HG03039 (cell line): Measurements from ENCODE around the gene STRIP1.

Experiments
- ATAC-seq: cut with Tn5 transposase; IDR thresholded peaks from one replicate; pipeline ENCODE4 v1.9.1; 2021; ENCODE audit warnings: mild to moderate bottlenecking, moderate library complexity; ENCODE audit not compliant: unreplicated experiment

Gene STRIP1

DNA sequence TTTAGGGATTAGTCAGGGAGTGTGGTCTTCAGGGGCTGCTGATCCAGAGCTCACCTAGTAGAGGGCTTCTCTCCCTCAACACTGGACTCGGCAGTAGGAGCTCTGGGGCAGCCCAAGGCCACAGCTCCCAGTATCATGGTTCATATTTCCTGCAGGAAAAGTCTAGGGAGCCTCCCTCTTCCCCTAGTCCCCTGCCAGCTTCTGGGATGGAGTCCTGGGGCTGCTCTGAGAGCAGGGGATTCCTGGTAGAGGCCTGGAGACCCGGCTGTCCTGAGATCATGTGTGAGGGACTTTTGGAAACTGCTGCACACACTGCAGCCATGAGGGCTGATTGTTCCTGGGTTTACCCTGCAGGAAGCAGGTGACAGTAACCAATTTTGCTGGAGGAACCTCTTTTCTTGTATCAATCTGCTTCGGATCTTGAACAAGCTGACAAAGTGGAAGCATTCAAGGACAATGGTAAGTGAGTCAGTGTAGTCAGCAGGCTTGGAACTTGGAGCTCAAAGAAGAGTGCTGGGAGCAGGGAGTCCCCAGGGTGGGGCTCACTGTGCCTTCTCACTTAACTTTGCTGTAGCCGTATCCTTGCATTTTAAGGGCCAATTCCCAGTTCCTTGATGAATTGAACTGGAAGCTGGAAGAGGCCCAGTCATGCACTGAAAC is 16.3 kb downstream of the STRIP1 start:
- ATAC-seq, result no peak

DNA sequence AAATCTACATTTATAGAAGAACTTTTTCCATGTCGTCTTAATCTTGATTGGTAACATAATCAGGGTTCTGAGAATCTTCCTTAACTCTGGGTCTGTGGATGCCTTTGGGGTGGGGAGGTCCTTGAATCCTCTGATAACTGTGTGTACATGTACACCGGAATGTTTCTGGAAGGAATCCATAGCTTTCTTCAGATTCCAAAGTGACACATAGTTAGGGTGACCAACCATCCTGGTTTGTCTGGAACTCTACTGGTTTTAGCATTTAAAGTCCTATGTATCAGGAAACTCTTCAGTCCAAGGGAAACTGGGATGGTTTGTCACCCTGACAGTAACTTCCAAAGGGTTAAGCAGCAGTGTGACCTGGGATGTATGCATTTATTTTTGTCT is 16.8 kb downstream of the STRIP1 start:
- no peak for ATAC-seq

DNA sequence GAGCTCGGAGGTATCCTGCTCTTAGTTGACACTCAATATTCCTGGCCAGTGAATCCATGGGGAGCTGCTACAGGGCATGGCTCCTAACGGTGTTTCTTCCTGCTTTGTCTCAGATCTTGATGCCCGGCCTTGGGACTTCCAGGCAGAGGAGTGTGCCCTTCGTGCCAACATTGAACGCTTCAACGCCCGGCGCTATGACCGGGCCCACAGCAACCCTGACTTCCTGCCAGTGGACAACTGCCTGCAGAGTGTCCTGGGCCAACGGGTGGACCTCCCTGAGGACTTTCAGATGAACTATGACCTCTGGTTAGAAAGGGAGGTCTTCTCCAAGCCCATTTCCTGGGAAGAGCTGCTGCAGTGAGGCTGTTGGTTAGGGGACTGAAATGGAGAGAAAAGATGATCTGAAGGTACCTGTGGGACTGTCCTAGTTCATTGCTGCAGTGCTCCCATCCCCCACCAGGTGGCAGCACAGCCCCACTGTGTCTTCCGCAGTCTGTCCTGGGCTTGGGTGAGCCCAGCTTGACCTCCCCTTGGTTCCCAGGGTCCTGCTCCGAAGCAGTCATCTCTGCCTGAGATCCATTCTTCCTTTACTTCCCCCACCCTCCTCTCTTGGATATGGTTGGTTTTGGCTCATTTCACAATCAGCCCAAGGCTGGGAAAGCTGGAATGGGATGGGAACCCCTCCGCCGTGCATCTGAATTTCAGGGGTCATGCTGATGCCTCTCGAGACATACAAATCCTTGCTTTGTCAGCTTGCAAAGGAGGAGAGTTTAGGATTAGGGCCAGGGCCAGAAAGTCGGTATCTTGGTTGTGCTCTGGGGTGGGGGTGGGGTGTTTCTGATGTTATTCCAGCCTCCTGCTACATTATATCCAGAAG is 19.4 kb downstream of the STRIP1 start:
- ATAC-seq, result no peak

DNA sequence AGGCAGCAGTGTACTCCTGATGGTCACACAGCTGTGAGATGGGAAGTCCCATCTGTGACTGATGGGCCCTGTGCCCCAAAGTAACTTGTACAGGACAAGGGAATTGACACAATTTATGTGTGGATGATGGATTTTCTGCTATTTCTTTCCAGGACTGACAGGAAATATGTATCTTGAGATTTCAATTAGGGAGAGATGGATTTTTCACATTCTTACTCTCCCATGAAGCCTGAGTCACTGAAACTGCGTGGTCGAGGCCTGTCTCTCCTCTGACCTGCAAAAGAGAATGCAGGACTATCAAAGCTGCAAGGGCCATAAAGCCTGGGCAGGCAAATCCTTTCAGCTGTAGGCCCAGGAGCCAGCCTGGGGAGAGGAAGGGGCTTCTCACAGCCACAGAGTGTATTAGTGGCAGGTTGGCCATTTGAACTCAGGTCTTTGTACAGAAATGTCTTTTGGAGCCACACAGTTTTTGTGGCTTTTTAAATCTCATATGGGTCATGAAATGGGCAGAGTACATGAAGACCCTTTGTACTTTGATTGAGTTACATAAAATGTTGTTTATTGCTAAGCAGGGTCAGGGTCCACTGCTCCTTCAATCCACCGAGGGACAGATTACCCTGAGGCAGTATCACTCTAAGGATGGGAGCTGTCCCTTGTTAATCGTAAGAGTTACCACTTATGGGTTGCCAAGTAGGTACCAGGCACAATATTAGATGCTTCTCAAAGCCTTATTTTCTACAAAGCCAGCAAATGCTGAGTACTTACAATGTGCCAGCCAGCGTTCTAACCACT is 21.3 kb downstream of the STRIP1 start:
- ATAC-seq, result no peak

DNA sequence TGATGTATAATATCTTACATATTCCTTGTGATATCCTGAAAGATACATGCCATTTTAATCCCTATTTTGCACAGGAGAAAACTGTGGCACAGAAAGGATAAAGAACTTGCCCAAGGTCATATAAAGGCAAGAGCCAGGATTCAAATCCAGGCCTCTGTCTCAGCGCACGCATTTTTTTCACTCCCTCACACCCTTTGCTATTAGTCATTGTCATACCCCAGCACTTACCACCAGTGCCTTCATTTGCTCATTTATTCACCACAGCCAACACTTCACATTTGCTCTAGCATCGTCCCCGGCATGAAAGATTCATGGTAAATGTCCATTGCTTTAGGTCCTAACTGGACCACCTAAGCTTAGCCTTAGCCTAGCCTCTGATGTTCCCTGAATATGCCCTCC is 21.9 kb downstream of the STRIP1 start:
- no peak for ATAC-seq

DNA sequence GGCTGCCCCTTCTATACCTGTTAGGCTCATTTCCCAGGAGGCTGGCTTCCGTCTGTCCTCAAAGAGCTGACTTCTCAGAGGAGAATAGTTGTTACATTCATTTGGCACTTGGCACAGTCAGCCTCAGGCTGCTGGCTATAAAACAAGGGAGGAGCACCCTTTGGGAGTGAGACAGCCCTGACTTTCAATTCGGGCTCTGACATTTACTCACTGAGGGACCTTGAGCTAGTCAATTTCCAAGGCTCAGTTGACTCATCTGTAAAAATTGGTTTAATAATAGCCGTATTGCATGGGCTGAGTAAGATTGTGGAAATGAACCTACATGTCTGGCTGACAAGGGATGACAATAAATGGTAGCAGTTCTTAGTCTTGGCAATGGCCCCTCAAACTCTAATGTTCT is 22.4 kb downstream of the STRIP1 start:
- ATAC-seq, result no peak

DNA sequence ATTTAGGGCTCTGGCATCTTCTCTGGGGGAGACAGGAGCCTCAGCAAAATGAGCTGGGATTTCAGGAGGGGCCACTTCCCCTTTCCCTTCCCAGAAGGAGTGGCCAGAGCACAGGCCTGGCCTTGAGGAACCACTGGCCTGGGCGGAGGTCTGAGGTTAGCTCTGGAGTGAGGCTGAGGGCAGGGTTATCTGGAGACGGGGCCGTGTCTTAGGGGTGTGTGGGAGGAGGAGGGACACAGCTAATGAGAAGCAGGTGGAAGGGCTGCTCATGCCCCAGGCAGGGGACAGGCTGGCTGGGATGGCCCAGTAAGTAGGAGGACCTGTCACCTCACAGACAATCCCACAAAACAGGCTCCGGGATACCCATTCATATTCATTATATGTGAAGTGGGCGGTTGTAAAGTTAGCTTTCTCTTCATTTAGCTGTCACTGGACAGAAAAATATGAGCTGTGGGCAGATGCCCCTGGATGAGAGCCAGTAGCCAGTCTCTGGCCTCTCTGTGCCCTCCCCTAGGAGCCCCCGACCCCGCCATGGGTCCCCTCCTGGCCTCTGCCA is 23.6 kb downstream of the STRIP1 start:
- no peak for ATAC-seq

DNA sequence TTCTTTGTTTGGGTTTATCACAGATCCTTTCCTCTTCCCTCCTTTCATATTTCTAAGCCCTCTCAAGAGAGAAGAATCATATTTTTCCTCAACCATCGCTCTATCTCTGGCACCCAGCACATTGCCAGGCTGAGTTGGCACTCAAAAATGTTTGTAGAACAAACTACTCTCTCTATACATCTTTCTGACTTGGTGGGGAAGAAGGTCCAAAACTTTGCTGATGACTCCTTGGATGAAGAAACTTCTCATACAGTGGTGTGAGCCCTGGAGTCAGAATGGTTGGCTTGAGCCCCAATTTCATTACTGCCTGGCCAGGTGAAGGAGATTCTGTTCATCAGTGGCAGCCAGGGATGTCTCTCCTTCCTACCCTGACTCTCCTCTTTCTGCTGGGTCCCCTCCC is 24.2 kb downstream of the STRIP1 start:
- ATAC-seq, result no peak

DNA sequence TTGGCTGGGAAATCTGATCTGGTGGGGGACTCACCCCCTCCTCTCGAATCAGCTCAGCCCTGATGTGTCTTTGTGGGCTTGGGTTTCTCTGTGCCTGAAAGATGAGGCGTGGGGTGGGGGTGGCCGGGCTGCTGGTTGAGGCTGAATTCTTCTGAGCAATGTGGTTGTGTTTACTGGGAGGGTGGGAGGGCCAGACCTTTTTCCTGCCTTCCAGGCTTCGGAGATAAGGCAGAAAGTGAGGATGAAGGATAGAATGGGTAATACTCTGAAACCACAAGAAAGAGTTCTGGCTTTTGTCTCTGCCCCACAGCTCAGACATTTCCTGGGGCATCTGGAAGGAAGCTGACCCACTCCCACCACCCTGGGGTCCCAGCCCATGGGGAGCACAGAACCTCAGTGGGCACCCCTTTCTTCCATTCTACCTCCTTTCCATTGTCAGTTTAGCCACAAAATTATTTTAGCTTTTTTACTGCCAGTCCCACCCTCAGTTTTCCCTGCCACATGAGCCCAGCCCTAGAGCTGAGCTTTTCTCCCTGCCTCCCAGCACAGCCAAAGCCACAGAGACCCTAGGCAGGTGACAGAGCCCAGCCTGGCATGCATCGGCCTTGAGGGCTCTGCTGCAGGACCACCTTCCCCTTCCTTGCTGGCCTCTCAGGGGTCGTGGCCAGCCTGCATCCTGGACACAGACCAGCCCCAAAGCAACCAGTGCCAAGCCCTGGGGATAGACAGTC is 24.9 kb downstream of the STRIP1 start:
- ATAC-seq, result no peak

DNA sequence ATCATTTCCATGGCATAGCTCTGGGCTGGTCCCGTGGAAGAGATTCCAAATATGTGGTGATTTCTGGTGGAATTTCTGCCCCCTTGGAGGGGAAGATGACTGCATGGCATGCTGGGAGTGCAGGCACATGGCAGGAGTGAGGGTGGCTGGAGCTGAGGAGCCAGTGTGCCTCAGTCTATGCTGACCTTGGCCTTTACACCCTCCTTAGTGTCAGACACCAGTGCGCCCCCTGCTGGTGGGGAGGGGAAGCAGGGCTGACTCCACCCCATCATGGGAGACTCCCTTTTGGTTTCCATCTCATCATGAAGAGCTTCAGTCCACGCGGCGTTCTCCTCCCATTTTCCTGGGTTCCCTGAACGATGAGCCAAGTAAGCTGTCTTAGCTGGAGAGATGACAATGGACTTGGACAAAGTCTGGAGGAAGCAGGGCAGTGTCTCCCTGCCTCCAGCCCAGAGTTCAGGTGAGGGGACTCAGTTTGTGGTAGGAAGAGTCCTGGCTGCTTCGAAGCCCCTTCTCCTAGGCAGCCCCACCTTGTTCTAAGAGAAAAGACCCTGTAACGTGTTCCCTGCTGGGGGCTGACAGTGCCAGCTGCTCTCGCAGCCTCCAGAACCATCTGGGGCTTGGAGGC is 25.7 kb downstream of the STRIP1 start:
- no peak for ATAC-seq

DNA sequence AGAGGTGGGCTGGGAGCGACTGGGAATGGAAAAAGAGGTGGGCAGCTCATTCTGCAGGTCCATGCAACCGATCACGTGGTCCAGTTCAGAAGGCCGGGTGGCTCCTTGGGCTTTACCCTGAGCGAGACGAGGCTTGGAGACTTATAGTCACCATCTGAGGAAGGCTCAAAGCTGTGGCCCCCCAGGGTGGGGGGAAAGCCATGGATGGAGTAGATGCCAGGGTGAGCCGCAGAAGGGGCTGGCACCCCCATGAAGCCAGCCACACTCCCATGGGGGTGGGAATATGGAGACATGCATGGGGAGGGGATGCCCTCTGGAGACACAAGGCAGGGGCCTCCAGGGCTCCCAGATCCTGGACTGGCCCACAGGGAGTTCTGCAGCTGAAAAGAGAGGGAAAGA is 26.2 kb downstream of the STRIP1 start:
- no peak for ATAC-seq

DNA sequence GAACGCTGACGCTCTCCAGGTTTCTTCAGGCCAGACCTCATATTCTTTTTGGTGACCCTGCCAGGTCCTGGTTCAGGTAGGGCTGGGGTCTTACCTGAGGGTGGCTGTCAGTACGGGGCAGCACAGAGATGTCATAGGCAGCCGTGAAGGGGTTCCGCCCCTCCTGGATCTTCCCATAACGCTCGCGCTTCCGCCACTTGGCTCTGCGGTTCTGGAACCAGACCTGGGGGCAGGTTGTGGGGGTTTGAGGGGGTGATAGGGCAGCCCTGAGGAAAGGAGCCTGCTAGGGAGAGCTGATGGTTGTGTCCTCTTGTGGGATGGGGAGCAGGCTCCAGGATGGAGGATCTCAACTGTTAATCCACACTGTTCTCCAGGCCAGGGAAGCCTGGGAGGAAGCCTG is 26.9 kb downstream of the STRIP1 start:
- ATAC-seq, result no peak

DNA sequence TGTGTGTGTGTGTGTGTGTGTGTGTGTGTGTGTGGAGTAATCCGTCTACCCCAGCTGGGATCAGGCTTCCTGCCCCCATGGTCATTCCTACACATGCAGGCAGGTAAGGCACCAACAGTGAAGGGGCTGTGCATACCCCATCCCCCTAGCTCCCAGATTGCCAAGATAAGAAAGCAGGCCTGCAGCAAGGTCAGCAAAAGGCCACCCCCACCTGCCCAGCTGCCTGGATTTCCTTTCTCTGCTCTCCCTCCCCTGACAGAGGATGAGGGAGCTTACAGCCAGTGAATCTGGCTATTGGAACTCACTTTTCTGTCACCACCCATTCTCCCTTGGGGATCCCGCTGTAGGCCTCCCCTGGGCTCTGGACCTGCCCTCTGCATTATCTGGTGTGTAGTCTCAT is 28.2 kb downstream of the STRIP1 start:
- no peak for ATAC-seq

DNA sequence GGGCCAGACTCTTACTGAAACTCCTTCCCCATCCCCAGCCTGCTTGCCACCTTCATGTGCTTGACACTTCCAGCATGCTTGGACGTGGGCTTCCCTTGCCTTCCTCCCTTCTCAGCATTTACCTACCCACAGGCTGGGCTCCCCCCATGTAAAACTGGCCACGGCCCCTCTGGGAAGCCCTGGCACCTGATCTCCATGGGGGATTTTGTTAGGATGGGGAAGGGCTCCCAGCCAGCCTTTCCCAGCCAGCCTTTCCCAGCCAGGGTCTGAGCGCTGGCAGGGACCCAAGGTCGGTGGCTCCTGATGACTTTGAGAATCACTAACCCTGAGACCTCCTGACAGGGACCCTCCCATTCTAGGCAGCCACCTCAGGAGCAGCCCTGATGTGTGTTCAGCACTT is 29.4 kb downstream of the STRIP1 start:
- ATAC-seq, result no peak

DNA sequence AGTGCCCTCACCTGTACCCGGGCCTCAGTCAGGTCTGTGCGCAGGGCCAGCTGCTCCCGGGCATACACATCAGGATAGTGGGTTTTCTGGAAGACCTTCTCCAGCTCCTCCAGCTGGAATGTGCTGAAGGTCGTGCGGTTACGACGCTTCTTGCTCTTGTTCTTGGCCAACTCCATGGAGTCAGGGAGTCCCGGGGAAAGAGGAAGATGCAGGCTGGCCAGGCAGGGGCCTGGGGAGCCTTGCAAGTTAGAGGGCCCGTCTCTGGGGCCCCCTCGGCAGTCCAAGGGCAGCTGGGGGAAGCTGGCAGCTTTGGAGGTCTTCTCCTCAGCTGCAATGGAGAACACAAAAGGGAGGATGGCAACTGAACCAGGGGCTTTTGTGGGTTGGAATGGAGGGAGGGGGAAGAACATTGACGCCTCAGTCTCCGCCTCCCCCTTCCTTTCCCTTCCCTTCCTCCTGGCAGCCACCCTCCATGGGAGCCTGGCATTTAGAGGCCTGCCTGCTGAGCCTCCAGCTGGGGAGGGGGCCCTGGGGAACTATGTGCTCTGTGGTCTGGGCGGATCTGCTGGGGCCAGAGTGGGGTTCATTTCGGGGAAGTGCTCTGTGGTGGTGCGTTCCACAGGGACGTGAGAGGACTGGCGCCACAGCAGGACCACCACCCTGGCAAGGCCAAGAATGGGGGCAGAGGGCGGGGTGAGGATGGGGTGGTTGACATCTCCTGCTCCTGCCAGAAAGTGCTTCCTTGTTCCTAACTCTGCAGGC is 30.3 kb downstream of the STRIP1 start:
- ATAC-seq, result no peak

DNA sequence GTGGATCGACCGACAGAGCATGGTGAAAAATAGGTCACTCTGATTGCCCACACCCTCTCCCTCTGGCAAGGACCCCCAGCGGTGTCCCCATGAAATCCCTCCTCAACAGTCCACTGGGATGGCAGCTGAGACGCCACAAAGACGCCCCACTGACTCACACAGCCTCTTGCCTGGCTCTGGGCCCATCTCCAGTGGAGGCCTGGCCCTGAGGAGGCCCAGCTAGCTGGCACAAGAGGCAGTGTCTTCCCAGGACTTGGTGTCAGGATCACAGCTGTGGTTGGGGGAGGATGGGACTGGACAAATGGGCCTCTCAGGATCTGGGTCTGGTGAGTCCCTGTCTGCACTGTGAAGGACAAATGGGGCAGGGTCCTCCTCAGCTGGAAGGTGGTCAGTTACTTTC is 31.4 kb downstream of the STRIP1 start:
- ATAC-seq, result no peak

DNA sequence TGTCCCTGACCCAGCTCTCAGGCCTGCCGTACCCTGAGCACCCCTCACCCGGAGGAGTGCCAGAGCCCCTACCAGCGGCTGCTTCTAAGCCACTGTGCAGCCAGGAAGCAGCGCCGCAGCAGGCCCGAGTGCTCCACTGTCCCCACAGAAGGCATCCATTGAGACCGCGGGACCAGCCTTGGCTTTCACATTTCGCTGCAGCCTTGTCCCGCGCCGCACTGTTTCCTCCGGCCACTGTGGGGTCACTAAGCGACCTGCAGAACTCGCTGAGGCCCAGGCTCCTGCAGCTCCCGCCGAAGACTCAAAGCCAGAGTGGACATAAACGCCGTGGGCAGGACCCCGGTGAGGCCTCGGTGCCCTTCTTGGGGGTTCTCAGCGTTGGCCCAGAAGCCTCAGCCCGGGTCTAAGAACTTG is 33.1 kb downstream of the STRIP1 start:
- no peak for ATAC-seq

DNA sequence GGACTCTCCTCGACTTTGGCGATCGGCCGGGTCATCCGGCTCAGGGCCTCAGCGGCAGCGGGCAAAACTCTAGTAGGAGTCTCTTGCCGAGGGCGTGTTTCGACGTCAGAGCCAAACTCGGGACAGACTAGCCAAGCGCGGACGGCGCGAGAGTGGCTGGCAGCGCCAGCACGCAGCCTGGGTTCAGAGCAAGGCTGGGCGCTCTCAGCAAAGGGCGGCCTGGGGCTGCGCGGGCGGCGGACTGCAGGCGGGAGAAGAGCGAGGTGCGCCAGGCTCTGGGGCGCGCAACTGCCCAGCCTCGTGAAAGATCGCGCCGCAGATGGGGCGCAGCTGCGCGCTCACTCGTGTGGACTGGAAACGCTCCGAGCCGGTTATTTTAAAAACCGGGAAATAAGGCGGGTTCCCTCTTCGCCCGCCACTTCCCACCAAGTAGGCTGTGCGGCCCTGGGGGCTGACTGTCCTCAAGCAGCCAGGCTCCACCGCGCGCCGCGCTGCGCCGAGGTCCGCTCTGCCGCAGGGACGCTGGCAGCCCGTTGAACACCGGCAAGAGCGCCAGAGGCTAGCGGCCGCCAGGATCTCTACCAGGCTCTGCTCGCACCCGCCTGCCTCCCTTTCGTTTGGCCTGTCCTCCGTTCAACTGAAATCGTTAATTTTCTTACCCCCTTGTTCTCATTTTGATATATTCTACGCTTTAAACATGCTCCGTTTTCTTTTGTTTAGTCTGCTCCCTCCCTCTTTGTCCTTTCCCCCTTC is 33.6 kb downstream of the STRIP1 start:
- ATAC-seq, result no peak
